ENCODE results near the gene SEL1L3.

GRCh38 chr4:25771672-25772071 is 91.1 kb downstream of the SEL1L3 start:
- TF ChIP-seq, protein P1, sequence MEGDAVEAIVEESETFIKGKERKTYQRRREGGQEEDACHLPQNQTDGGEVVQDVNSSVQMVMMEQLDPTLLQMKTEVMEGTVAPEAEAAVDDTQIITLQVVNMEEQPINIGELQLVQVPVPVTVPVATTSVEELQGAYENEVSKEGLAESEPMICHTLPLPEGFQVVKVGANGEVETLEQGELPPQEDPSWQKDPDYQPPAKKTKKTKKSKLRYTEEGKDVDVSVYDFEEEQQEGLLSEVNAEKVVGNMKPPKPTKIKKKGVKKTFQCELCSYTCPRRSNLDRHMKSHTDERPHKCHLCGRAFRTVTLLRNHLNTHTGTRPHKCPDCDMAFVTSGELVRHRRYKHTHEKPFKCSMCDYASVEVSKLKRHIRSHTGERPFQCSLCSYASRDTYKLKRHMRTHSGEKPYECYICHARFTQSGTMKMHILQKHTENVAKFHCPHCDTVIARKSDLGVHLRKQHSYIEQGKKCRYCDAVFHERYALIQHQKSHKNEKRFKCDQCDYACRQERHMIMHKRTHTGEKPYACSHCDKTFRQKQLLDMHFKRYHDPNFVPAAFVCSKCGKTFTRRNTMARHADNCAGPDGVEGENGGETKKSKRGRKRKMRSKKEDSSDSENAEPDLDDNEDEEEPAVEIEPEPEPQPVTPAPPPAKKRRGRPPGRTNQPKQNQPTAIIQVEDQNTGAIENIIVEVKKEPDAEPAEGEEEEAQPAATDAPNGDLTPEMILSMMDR (IDR thresholded peaks at IDR 0.05; ENCODE audit: insufficient read depth, low read length) = no peak
- TF ChIP-seq GABPA (IDR thresholded peaks at IDR 0.05; ENCODE audit: low read depth) = no peak
